GM23338 (cell line): ENCODE measurements around the gene HADHA. TPM values are rescaled to one million over a fixed set of nuclear protein-coding genes. Genes with fewer than 3 reads are reported as not detected.

Experiments used
- ATAC-seq: fragments of 200-7000 bp; cut with Tn5 transposase; 3 replicates; pipeline ENCODE4 v1.9.1; 2020
- DNase-seq: peaks from one replicate; pipeline ENCODE4 v3.0.0-alpha.2; 2015; ENCODE audit warnings: low spot score
- H2AFZ ChIP-seq: fragments of 200-600 bp; sonication (generic); 2 replicates; pipeline ENCODE4 v1.8.0; 2016; ENCODE audit warnings: antibody characterized with exemption, mild to moderate bottlenecking, moderate library complexity
- H3F3A ChIP-seq: fragments of 200-600 bp; sonication (generic); replicated peaks from 2 replicates; pipeline ENCODE4 v1.8.0; 2017; ENCODE audit warnings: antibody characterized with exemption, mixed run types, low read depth
- H3K27ac ChIP-seq: fragments of 200-600 bp; sonication (generic); 2 replicates; pipeline ENCODE4 v1.6.1; 2016; ENCODE audit warnings: low read depth
- H3K27me3 ChIP-seq: fragments of 200-600 bp; sonication (generic); 2 replicates; pipeline ENCODE4 v1.8.0; 2016; ENCODE audit warnings: mild to moderate bottlenecking, mixed run types, moderate library complexity; ENCODE audit not compliant: insufficient read depth
- H3K36me3 ChIP-seq: fragments of 200-600 bp; sonication (generic); 2 replicates; pipeline ENCODE4 v1.8.0; 2016; ENCODE audit warnings: mild to moderate bottlenecking; ENCODE audit not compliant: insufficient read depth
- H3K4me1 ChIP-seq: fragments of 200-600 bp; sonication (generic); 2 replicates; pipeline ENCODE4 v1.8.0; 2016; ENCODE audit warnings: mild to moderate bottlenecking, moderate library complexity; ENCODE audit not compliant: insufficient read depth
- H3K4me2 ChIP-seq: fragments of 200-600 bp; sonication (generic); 2 replicates; pipeline ENCODE4 v1.7.1; 2017; ENCODE audit warnings: mixed run types
- H3K4me3 ChIP-seq: fragments of 200-600 bp; sonication (generic); 2 replicates; pipeline ENCODE4 v1.6.1; 2016; ENCODE audit warnings: mixed run types
- H3K79me2 ChIP-seq: fragments of 200-600 bp; sonication (generic); replicated peaks from 2 replicates; pipeline ENCODE4 v1.8.0; 2017; ENCODE audit warnings: mild to moderate bottlenecking; ENCODE audit not compliant: insufficient read depth
- H3K9me2 ChIP-seq: fragments of 200-600 bp; sonication (generic); 2 replicates; pipeline ENCODE4 v1.8.0; 2017; ENCODE audit not compliant: insufficient read depth
- H4K20me1 ChIP-seq: fragments of 200-600 bp; sonication (generic); replicated peaks from 2 replicates; pipeline ENCODE4 v1.8.0; 2017; ENCODE audit warnings: mild to moderate bottlenecking; ENCODE audit not compliant: insufficient read depth
- H3K27ac Mint-ChIP-seq: 2 replicates; pipeline ENCODE4 v1.8.0; 2020; ENCODE audit warnings: inconsistent platforms, mild to moderate bottlenecking, moderate library complexity, mixed read lengths
- H3K27me3 Mint-ChIP-seq: 3 replicates; pipeline ENCODE4 v1.8.0; 2022; ENCODE audit warnings: low read depth, mild to moderate bottlenecking, moderate library complexity, mixed read lengths, inconsistent platforms; ENCODE audit not compliant: insufficient read depth, poor library complexity
- H3K36me3 Mint-ChIP-seq: 3 replicates; pipeline ENCODE4 v1.8.0; 2021; ENCODE audit warnings: low read depth, mild to moderate bottlenecking, inconsistent platforms, moderate library complexity, mixed read lengths
- H3K4me1 Mint-ChIP-seq: 3 replicates; pipeline ENCODE4 v1.8.0; 2020; ENCODE audit warnings: mild to moderate bottlenecking, inconsistent platforms, mixed read lengths
- H3K4me3 Mint-ChIP-seq: 3 replicates; pipeline ENCODE4 v1.8.0; 2021; ENCODE audit warnings: moderate library complexity, mild to moderate bottlenecking, inconsistent platforms, mixed read lengths
- H3K9me3 Mint-ChIP-seq: 3 replicates; pipeline ENCODE4 v1.8.0; 2020; ENCODE audit warnings: moderate library complexity, mild to moderate bottlenecking, inconsistent platforms, mixed read lengths
- EZH2phosphoT487 ChIP-seq: fragments of 200-600 bp; sonication (generic); IDR thresholded peaks from one replicate; pipeline ENCODE4 v1.8.1; 2018; ENCODE audit warnings: antibody characterized with exemption; ENCODE audit not compliant: unreplicated experiment
- JUNB ChIP-seq: IDR thresholded peaks from one replicate; pipeline ENCODE4 v1.6.1; 2016; ENCODE audit warnings: antibody characterized with exemption; ENCODE audit not compliant: unreplicated experiment
- POLR2AphosphoS5 ChIP-seq: IDR thresholded peaks from 2 replicates; pipeline ENCODE4 v1.6.1; 2016; ENCODE audit warnings: antibody characterized with exemption, low read depth
- STAT1 ChIP-seq: IDR thresholded peaks from one replicate; pipeline ENCODE4 v1.6.1; 2016; ENCODE audit warnings: antibody characterized with exemption; ENCODE audit not compliant: unreplicated experiment
- ZNF114 ChIP-seq: fragments of 250-450 bp; sonication (Bioruptor Pico); IDR thresholded peaks from 2 replicates; pipeline ENCODE4 v1.5.0; 2020; ENCODE audit warnings: mild to moderate bottlenecking, moderate library complexity
- ZNF331 ChIP-seq: fragments of 250-450 bp; sonication (Bioruptor Pico); IDR thresholded peaks from 2 replicates; pipeline ENCODE4 v1.5.0; 2020; ENCODE audit warnings: low read depth, mild to moderate bottlenecking, moderate library complexity
- ZNF462 ChIP-seq: fragments of 250-450 bp; sonication (Bioruptor Pico); IDR thresholded peaks from 2 replicates; pipeline ENCODE4 v1.5.0; 2020; ENCODE audit warnings: mild to moderate bottlenecking, moderate library complexity
- polyA plus RNA-seq: library from polyadenylated mRNA; unstranded; fragments of >200 nt; fragmentation: Nextera tagmentation; extraction: Ambion mirVana; gene quantifications from 2 replicates; pipeline ENCODE4 v1.2.1, GENCODE V29; 2016
- total RNA-seq: library from RNA; depleted of rRNA; stranded (reverse); fragments of >200 nt; shearing (Covaris generic); gene quantifications from 2 replicates; pipeline ENCODE4 v1.2.3, GENCODE V29; 2014
- TF ChIP-seq, protein P1 (sequence below): IDR thresholded peaks from 2 replicates; pipeline ENCODE4 v1.6.1; 2016; ENCODE audit warnings: antibody characterized with exemption

HADHA gene
- total and polyA plus RNA-seq, 2 experiments from 2014 or later, result 63.9 to 92.3 TPM

GRCh38 chr2:26184121-26184520 is 60.3 kb downstream of the HADHA start (continued):
- TF ChIP-seq ZNF462 (no peak), ZNF114 (no peak), STAT1 (no peak)
- TF ChIP-seq, protein P1, sequence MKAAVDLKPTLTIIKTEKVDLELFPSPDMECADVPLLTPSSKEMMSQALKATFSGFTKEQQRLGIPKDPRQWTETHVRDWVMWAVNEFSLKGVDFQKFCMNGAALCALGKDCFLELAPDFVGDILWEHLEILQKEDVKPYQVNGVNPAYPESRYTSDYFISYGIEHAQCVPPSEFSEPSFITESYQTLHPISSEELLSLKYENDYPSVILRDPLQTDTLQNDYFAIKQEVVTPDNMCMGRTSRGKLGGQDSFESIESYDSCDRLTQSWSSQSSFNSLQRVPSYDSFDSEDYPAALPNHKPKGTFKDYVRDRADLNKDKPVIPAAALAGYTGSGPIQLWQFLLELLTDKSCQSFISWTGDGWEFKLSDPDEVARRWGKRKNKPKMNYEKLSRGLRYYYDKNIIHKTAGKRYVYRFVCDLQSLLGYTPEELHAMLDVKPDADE, result no peak

DNA sequence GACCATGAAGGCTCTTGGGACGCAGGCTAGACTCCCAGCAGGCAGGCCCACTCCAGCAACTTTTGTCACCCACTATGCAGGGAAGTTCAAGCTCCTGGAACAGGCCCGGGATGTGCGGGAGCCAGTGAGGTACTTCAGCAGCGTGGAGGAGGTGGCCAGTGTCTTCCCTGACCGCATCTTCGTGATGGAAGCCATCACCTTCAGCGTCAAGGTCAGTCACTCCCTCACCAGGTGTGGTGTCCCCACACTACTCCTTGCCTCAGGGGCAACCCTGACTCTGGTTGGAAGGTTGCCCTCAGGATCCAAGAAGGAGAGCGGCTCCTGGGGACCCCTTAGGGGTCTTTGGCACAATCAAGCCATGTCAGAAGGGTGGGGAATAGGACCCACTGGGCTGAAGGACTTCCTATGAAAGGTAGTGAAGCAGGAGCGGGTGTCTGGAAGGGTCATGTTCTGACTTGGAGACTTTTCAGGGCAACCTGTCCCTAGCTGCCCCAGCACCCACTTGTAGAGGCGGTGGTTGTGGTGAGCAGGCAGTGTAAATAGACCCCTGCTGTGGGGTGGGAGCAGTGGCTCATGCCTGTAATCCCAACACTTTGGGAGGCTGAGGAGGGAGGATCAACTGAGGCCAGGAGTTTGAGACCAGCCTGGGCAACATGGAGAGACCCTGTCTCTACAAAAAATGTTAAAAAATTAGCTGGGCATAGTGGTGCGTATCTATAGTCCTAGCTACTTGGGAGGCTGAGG is 61.4 kb downstream of the HADHA start:
- no peak for DNase-seq
- Histone ChIP-seq H3K79me2 (no peaks in the 10 kb centered on the region), H3K36me3 (no peaks in the 10 kb centered on the region), H3K9me2 (no peaks in the 10 kb centered on the region), H4K20me1 (peaks cover 10% of the 10 kb centered on the region), H3K4me1 (peaks cover 18% of the 10 kb centered on the region), H2AFZ (no peak overlapping the region), H3K4me2 (no peak overlapping the region), H3K27me3 (peaks cover 17% of the 10 kb centered on the region), H3K27ac (no peak overlapping the region), H3K4me3 (no peak overlapping the region), H3F3A (peaks cover 5% of the 10 kb centered on the region; the same call in 1 of the 2 replicates)
- Mint-ChIP-seq H3K4me1 (peaks cover 25% of the 10 kb centered on the region), H3K27ac (no peak overlapping the region), H3K9me3 (no peaks in the 10 kb centered on the region), H3K36me3 (peaks cover 9% of the 10 kb centered on the region), H3K4me3 (no peak overlapping the region), H3K27me3 (peaks cover 16% of the 10 kb centered on the region)
- ATAC-seq, result no peak
- TF ChIP-seq JUNB (no peak), ZNF331 (no peak), ZNF462 (no peak), EZH2phosphoT487 (no peak), STAT1 (no peak), POLR2AphosphoS5 (no peak)
